Stimulated activated CD4-positive, alpha-beta T cell treated with anti-CD3 and anti-CD28 coated beads, Interleukin-4, amount 100 ng/mL, for 1 hour (primary cell): ENCODE results near the gene MAL.
"Not testable (repeated sequence)": the region's sequence is repeated elsewhere in the genome, so short reads cannot be mapped to it uniquely, and the experiment has no call there.

Experiments
- DNase-seq: peaks from one replicate; pipeline ENCODE4 v3.0.0-alpha.2; 2020

Gene MAL

DNA sequence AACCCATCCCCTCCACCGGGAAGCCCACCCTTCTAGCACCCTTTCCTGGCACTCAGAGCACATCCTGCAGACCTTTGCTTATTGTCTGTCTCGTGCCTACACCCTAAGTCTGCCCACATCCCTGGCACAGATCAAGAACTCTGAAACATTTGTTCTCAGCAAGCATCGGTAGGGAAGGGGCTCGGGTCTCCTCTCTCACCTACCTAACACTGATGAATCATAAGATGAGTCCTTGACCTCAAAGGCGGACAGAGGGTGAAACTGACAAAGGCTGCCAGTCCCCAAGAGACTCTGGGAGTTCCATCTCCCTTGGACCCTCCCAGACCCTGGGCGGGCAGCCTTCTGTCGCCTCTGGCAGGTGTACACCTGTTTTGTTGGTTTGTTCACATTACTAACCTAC lies 9.3 kb downstream of the MAL start:
- no peak for DNase-seq

DNA sequence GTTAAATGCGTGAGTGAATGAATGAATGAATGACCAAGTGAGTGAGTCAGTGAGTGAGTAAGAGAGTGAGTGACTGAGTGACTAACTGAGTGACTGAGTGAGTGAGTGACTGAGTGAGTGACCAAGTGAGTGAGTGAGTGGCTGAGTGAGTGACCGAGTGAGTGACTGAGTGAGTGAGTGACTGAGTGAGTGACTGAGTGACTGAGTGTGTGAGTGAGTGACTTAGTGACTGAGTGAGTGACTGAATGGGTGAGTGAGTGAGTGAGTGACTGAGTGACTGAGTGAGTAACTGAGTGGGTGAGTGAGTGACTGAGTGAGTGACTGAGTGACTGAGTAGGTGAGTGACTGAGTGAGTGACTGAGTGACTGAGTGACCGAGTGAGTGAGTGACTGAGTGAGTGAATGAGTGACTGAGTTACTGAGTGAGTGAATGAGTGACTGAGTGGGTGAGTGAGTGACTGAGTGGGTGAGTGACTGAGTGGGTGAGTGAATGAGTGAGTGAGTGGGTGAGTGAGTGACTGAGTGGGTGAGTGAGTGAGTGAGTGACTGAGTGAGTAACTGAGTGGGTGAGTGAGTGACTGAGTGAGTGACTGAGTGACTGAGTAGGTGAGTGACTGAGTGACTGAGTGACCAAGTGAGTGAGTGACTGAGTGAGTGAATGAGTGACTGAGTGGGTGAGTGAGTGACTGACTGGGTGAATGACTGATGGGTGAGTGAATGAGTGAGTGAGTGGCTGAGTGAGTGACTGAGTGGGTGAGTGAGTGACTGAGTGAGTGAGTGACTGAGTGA lies 11.3 kb downstream of the MAL start:
- no peak for DNase-seq

DNA sequence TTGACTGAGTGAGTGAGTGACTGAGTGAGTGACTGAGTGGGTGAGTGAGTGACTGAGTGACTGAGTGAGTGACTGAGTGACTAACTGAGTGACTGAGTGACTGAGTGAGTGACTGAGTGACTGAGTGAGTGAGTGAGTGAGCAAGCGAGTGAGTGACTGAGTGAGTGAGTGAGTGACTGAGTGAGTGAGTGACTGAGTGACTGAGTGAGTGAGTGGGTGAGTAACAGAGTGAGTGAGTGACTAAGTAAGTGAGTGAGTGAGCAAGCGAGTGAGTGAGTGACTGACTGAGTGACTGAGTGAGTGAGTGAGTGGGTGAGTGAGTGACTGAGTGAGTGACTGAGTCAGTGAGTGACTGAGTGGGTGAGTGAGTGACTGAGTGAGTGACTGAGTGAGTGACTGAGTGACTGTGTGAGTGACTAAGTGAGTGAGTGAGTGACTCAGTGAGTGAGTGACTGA lies 11.9 kb downstream of the MAL start:
- DNase-seq: no peak

GRCh38 chr2:95037841-95038585 lies 12.5 kb downstream of the MAL start:
- DNase-seq: not testable (repeated sequence)

DNA sequence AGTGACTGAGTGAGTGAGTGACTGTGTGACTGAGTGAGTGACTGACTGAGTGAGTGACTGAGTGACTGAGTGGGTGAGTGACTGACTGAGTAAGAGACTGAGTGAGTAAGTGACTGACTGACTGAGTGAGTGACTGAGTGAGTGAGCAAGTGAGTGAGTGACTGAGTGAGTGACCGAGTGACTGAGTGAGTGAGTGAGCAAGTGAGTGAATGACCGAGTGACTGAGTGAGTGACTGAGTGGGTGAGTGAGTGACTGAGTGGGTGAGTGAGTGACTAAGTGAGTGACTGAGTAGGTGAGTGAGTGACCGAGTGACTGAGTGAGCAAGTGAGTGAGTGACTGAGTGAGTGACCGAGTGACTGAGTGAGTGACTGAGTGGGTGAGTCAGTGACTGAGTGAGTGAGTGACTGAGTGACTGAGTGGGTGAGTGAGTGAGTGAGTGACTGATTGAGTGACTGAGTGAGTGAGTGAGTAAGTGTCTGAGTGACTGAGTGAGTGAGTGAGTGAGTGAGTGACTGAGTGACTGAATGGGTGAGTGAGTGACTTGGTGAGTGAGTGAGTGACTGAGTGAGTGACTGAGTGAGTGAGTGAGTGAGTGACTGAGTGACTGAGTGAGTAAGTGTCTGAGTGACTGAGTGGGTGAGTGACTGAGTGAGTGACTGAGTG lies 13.3 kb downstream of the MAL start:
- DNase-seq: no peak

DNA sequence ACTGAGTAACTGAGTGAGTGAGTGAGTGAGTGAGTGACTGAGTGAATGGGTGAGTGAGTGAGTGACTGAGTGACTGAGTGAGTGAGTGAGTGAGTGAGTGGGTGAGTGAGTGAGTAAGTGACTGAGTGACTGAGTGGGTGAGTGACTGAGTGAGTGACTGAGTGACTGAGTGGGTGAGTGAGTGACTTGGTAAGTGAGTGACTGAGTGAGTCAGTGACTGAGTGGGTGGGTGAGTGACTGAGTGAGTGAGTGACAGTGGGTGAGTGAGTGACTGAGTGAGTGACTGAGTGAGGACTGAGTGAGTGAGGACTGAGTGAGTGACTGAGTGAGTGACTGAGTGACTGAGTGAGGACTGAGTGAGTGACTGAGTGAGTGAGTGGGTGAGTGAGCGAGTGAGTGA lies 13.9 kb downstream of the MAL start:
- no peak for DNase-seq

- no peak for DNase-seq
Observed at GRCh38 chr2:95039978-95040377, 14.5 kb downstream of the MAL start.

DNA sequence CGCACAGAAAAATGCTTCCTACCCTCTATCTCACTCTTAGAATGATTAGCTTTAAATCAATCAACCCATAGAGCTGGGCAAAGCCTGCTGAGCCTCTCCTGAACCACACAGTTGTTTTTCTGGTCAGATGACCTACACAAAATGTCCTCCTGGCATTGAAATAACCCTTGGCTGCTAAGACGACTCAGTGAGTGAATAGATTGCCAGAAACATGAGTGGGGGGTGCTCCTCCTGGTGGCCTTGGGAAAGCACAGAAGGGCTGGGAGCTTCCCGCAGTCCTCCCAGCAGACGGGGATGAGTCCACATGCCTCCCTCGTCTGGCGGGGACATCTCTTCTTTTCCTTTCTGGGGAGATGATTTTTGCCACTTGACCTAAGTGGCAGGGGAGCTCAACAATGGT lies 14.9 kb downstream of the MAL start:
- no peak for DNase-seq

GRCh38 chr2:95041060-95041823 lies 15.7 kb downstream of the MAL start:
- no peak for DNase-seq

DNA sequence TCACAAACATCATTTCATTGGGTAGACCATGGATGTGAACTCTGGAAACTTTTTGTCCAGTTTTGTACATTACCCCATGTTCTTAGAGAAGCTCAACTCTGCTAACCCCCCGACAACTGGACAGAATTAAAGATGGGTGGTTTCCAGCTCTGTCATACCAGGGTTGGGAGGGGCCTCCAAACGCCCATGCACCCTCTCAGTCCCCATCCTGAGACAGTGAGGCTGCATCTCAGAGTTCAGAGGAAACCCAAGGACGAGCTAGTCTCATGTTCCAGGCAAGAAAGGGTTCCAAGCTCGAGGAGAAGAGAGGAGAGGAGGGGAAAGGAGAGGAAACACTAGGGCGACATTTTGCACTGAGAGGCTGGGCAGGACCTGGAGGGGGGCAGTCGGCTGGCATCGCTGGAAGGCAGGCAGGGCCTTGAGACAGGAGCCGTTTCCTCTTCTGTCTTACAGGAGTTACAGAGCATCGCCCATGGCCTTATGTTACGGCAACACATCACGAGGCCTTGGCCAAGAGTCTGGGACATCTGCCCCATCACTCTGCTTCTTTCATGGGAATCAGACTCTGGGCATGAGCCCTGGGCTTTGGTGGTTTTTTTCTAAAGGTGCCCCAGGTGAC lies 16.4 kb downstream of the MAL start:
- DNase-seq: no peak

DNA sequence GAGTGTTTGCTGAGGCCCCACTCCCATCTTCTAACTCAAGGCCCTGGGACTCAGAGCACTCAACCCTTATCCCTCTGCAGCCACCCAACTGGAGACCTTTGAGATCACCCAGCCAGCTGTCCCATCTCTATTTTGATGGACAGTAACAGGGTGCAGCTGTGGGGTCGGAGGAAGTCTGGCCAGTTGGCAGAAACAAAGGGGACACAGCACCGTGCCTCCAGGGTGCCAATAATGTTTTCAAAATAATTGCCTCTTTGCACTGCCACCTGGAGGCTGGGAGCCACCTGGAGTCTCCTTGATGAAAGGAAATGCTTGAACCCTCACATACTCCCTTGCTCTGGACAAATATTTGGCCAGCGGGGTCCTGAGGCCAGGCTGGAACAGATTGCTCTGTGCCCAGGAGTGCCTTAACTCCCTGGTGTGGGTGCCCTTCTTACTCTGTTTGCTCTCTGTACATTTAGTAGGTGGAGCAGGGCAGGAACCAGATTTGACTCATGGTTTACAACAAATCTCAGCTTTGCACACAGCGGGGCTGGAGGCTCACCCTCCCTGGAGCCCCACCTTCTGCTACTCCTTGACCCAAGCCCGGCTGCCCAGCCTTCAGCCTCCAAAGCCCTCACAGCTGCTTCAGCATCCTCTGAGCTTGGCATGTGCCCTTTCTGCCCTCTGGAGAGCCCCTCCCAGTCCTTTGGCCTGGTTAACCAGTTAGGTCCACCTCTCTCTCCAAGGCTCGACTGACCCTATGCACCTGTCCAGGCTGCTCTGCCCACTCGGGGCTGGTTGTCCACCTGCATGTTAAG lies 17.2 kb downstream of the MAL start:
- no peak for DNase-seq

DNA sequence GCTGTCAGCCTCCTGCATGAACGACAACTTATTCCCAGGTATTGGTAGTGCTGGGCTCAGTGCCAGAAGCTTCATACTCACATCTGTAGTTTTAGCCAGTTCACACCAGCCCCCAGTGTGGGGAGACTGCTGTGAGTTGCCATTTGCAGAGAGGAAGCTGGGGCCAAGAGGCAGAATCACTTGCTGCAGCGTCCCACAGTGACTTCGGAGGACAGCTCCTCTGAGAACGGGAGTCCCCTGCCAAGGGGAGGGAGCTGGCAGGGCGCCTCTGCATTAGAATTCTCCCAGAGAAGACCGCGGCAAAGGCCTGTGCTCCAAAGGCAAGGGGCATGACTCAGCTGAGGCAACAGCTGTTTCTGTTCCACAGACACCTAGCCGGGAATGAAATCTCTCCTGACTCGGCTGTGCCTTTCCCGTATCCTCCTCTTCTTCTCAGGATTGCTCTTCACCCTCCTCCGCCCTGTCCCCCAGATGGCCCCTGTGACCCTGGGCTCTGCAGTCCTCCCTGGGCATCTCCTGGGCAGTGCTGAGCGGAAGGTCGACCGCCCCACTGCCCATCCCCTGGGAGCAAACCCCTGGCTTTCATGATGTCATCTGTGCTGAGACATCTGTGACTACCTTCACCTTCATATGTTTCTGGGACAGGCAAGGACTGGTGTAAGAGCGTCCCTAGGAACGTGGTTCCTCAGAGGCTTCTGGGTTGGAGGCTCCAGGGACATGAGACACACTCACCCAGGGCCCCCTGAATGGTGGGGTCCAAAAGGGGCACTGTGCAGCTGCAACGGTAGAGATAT lies 18.0 kb downstream of the MAL start:
- DNase-seq: no peak

DNA sequence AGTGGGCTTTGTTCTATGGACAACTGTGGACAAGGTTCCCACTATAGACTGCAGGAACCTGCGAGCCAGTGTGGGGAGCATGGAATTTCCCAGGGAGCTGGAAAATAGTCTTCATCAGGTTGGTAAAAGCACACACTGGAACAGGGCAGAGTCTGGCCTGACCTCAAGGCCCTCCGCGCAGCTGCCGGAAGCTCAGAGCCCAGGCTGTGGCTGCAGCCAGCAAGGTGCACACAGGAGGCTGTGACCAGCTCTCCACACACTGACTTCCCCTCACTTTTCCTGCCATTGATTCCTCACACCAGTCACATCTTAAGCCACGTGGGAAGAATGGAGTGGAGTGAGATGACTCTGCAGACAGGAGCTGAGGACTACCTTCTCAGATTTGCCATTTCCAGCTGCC lies 19.1 kb downstream of the MAL start:
- DNase-seq: no peak

DNA sequence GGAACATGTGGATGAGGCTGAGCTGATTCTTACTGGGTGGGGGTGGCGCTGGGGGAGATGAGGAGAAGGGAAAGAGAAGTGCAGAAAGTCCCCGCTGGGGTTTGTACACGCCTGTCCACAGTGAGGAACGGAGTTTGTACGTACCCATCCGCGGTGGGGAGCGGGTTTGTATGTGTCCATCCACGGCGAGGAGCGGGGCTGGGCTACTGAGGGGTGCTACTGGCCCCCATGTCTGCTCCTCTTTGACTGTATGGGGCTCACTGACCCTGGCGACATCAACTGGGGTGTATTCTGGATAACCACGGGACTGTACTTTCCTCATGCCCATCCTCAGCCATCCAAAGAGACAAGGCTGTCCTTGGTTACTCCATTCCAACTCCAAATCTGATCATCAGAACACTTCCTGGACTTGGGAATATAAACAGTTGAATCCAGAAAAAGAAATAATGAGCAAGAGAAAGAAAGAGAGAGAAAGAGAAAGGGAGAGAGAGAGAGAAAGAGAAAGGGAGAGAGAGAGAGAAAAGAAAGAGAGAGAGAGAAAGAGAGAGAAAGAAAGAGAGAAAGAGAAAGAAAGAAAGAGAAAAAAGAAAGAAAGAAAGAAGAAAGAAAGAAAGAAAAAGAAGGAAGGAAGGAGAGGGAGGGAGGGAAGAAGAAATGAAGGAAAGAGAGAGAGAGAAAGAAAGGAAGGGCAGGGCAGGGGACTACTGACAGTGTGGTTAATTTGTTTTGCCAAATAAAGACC lies 21.0 kb downstream of the MAL start:
- DNase-seq: no peak

DNA sequence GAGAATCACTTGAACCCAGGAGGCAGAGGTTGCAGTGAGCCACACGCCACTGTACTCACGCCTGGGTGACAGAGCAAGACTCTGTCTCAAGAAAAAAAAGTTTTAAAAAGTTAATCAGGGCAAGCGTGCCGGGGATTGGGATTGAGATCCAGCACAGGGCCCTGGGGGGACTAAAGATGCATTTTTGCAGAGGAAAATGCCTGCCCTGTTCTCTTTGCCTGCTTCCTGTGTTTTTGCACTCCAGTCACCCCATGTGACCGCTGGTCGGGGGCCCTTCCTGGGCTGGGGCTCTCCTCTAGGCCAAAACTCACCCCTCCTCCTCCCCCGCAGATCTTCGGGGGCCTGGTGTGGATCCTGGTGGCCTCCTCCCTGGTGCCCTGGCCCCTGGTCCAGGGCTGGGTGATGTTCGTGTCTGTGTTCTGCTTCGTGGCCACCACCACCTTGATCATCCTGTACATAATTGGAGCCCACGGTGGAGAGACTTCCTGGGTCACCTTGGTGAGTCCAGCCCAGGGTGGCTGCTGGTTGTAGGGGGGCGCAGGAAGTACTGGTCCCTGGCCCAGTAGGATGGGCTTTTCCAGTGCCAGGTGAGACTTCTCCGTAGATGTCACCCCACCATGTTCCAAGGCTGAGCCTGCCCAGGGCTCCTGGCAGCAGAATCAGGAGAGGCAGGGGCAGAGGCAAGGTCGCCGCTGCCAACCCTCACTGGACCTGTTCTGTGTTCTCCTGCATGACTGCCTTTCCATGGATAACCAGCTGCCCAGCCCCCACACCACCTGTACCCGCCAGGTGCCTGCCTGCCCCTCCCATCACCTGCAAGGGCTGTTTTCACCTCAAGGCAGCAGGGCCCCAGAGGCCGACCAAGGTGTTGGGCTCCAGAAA lies 22.4 kb downstream of the MAL start:
- no peak for DNase-seq

DNA sequence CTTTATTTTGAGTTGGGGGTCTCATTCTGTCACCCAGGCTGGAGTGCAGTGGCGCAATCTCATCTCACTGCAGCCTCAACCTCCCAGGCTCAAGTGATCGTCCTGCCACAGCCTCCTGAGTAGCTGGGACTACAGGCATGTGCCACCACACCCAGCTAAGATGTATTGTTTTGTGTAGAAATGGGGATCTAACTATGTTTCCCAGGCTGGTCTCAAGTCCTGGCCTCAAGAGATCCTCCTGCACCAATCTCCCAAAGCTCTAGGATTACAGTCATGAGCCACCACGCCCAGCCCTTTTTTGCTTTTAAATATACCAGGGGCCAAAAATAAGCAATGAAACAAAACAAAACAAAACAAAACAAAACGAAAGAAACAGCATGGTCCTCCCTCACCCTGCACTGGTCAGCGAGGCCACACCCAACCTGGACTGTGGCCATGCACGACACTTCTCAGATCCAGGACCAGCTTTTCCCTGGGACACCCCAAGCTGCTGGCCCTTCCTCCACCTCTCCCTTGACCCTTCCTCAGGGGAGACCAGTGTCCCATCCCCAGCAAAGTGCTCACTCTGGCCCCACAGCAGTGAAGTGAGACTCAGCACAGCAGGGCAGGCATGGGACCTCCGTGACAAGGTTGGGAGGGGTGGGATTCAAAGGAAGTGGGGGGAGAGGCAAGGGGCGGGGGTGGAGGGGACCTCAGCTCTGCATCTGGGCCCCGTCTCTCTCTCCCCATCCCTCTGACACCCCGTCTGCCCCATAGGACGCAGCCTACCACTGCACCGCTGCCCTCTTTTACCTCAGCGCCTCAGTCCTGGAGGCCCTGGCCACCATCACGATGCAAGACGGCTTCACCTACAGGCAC lies 23.5 kb downstream of the MAL start:
- DNase-seq: no peak

DNA sequence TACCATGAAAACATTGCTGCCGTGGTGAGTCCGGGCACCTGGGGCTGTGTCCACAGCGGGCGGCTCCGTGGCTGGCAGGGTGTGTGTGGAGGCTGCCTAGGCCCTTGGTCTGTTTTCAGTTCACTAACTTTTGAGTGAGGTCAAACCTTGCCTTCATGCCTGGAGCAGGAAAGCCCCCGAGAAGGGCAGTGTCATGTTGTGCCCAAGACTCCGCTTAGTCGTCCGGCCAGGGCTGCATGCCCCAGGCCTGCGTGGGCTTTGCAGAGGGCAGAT lies 24.1 kb downstream of the MAL start:
- DNase-seq: no peak

- DNase-seq: no peak
Observed at GRCh38 chr2:95049961-95050360, 24.5 kb downstream of the MAL start.
